IMR-90 (cell line): ENCODE data around the gene KYNU. TPM values are rescaled to one million over a fixed set of nuclear protein-coding genes. Genes with fewer than 3 reads are reported as not detected.

ENCODE experiments used
- ATAC-seq: fragments of 200-7000 bp; cut with Tn5 transposase; 2 replicates; pipeline ENCODE4 v1.9.1; 2020; ENCODE audit warnings: low read depth, mild to moderate bottlenecking, moderate library complexity
- BruUV-seq: library from RNA; stranded (reverse); fragments of 400-500 nt; replicated peaks from 2 replicates; lab custom pipeline; 2021; lab: Mats Ljungman, UMichigan
- CTCF ChIA-PET: fragments of 300-600 bp; formaldehyde crosslinking; extraction: SDS; loops from one replicate; lab custom pipeline; 2021; ENCODE audit warnings: antibody characterized with exemption; lab: Yijun Ruan, JAX
- POLR2A ChIA-PET: fragments of 300-600 bp; sonication (Branson Sonifier 250); formaldehyde crosslinking; loops from one replicate; lab custom pipeline; 2022; ENCODE audit warnings: antibody characterized with exemption; ENCODE audit not compliant: unreplicated experiment; lab: Charles Lee
- DNase-seq: peaks from one replicate; pipeline ENCODE4 v3.0.0; 2013
- H2AFZ ChIP-seq: replicated peaks from 2 replicates; pipeline ENCODE3; 2013; ENCODE audit warnings: low read length, mild to moderate bottlenecking; ENCODE audit not compliant: poor library complexity
- H2AK5ac ChIP-seq: 2 replicates; pipeline ENCODE4 v1.6.1; 2013; ENCODE audit warnings: low read depth, low read length, inconsistent platforms
- H2AK9ac ChIP-seq: replicated peaks from 2 replicates; pipeline ENCODE3; 2013; ENCODE audit warnings: mild to moderate bottlenecking, low read depth, low read length, moderate library complexity; ENCODE audit not compliant: poor library complexity
- H2BK120ac ChIP-seq: 2 replicates; pipeline ENCODE4 v1.6.1; 2013; ENCODE audit warnings: low read depth, low read length, inconsistent platforms
- H2BK15ac ChIP-seq: 3 replicates; pipeline ENCODE4 v1.6.1; 2013; ENCODE audit warnings: low read depth, low read length, inconsistent platforms
- H2BK20ac ChIP-seq: 2 replicates; pipeline ENCODE4 v1.6.1; 2013; ENCODE audit warnings: low read depth, mild to moderate bottlenecking, inconsistent platforms, low read length, moderate library complexity
- H2BK5ac ChIP-seq: 2 replicates; pipeline ENCODE4 v1.6.1; 2013; ENCODE audit warnings: mild to moderate bottlenecking, low read depth, low read length, inconsistent platforms; ENCODE audit not compliant: poor library complexity, severe bottlenecking
- H3K14ac ChIP-seq: replicated peaks from 2 replicates; pipeline ENCODE4 v1.6.1; 2013; ENCODE audit warnings: low read depth, low read length, inconsistent platforms
- H3K18ac ChIP-seq: 2 replicates; pipeline ENCODE4 v1.6.1; 2013; ENCODE audit warnings: low read depth, low read length, control low read depth
- H3K23ac ChIP-seq: 2 replicates; pipeline ENCODE4 v1.6.1; 2013; ENCODE audit warnings: low read depth, low read length, inconsistent platforms
- H3K27ac ChIP-seq: 2 replicates; pipeline ENCODE4 v1.5.1; 2013; ENCODE audit warnings: mild to moderate bottlenecking, control low read depth, low read length; ENCODE audit not compliant: insufficient read depth
- H3K27me3 ChIP-seq: 2 replicates; pipeline ENCODE4 v1.6.1; 2013; ENCODE audit warnings: low read length; ENCODE audit not compliant: control insufficient read depth, insufficient read depth
- H3K36me3 ChIP-seq: 2 replicates; pipeline ENCODE4 v1.6.1; 2013; ENCODE audit warnings: low read length, mixed read lengths; ENCODE audit not compliant: control insufficient read depth, insufficient read depth
- H3K4ac ChIP-seq: 2 replicates; pipeline ENCODE4 v1.6.1; 2013; ENCODE audit warnings: low read depth, low read length, inconsistent platforms
- H3K4me1 ChIP-seq: 2 replicates; pipeline ENCODE4 v1.6.1; 2013; ENCODE audit warnings: low read length, mixed read lengths; ENCODE audit not compliant: control insufficient read depth, insufficient read depth
- H3K4me2 ChIP-seq: 2 replicates; pipeline ENCODE4 v1.6.1; 2013; ENCODE audit warnings: low read depth, mild to moderate bottlenecking, control low read depth, low read length, moderate library complexity
- H3K4me3 ChIP-seq: 2 replicates; pipeline ENCODE4 v1.5.1; 2013; ENCODE audit warnings: low read depth, mild to moderate bottlenecking, control low read depth, low read length, moderate library complexity; ENCODE audit not compliant: insufficient read depth
- H3K56ac ChIP-seq: 2 replicates; pipeline ENCODE4 v1.6.1; 2013; ENCODE audit warnings: low read length, inconsistent platforms; ENCODE audit not compliant: insufficient read depth; ENCODE audit errors: extremely low read depth
- H3K79me1 ChIP-seq, 2 experiments: 2 replicates each; pipeline ENCODE4 v1.6.1; 2013; ENCODE audit warnings: low read length in 2 of 2, inconsistent platforms in 1 of 2, low read depth in 1 of 2
- H3K9ac ChIP-seq: 2 replicates; pipeline ENCODE4 v1.6.1; 2013; ENCODE audit warnings: low read depth, low read length, control low read depth
- H3K9me1 ChIP-seq: 2 replicates; pipeline ENCODE4 v1.6.1; 2013; ENCODE audit warnings: low read length, inconsistent platforms; ENCODE audit not compliant: insufficient read depth
- H3K9me3 ChIP-seq: 2 replicates; pipeline ENCODE4 v1.6.1; 2013; ENCODE audit warnings: low read length; ENCODE audit not compliant: control insufficient read depth, insufficient read depth
- H4K20me1 ChIP-seq: 2 replicates; pipeline ENCODE4 v1.6.1; 2013; ENCODE audit warnings: low read length, inconsistent platforms; ENCODE audit not compliant: insufficient read depth
- H4K5ac ChIP-seq: 2 replicates; pipeline ENCODE4 v1.6.1; 2013; ENCODE audit warnings: mild to moderate bottlenecking, low read depth, low read length, control low read depth
- H4K8ac ChIP-seq, 2 experiments: 2 replicates each; pipeline ENCODE4 v1.6.1; 2013; ENCODE audit warnings: low read depth in 2 of 2, low read length in 2 of 2, control low read depth in 1 of 2, inconsistent platforms in 1 of 2
- H4K91ac ChIP-seq: 2 replicates; pipeline ENCODE4 v1.6.1; 2013; ENCODE audit warnings: low read depth, low read length, inconsistent platforms; ENCODE audit not compliant: insufficient read depth
- CEBPB ChIP-seq: IDR thresholded peaks from 2 replicates; pipeline ENCODE4 v1.6.1; 2012; ENCODE audit warnings: low read depth, low read length, improper control_type of control experiment
- CHD1 ChIP-seq: IDR thresholded peaks from 2 replicates; pipeline ENCODE4 v1.6.1; 2012; ENCODE audit warnings: low read depth, low read length, improper control_type of control experiment
- FOS ChIP-seq: fragments of 150-350 bp; IDR thresholded peaks from 2 replicates; pipeline ENCODE4 v1.6.1; 2016; ENCODE audit warnings: low read depth, low read length
- MAFK ChIP-seq: IDR thresholded peaks from 2 replicates; pipeline ENCODE4 v1.6.1; 2012; ENCODE audit warnings: low read depth, low read length, improper control_type of control experiment
- RAD21 ChIP-seq: IDR thresholded peaks from 2 replicates; pipeline ENCODE4 v1.6.1; 2012; ENCODE audit warnings: low read length, improper control_type of control experiment
- RCOR1 ChIP-seq: IDR thresholded peaks from 2 replicates; pipeline ENCODE4 v1.6.1; 2012; ENCODE audit warnings: mild to moderate bottlenecking, low read length, improper control_type of control experiment; ENCODE audit not compliant: insufficient replicate concordance
- WGBS, 2 experiments: methylation state at CpG; one replicate each; pipeline versions ENCODE4 v1.1.5 to v1.1.7; 2013; ENCODE audit warnings: missing lambda C conversion rate in 2 of 2; ENCODE audit not compliant: insufficient read length in 1 of 2; ENCODE audit errors: extremely low coverage in 2 of 2; 5-methylcytosine and 5-hydroxymethylcytosine counted together
- dilution Hi-C: fragments of 300-500 bp; cut with HindIII; formaldehyde crosslinking; loops from one replicate; pipeline ENCODE4 v1.14.3; 2018; ENCODE audit warnings: low sequenced_read_pairs; ENCODE audit not compliant: unreplicated experiment
- in situ Hi-C: fragments of 300-500 bp; cut with MboI; formaldehyde crosslinking; loops from 3 replicates; pipeline ENCODE4 v1.14.3; 2019; ENCODE audit warnings: low sequenced_read_pairs, inconsistent platforms, mixed read lengths
- intact Hi-C: fragments of 100-400 bp; cut with micrococcal nuclease; formaldehyde crosslinking; loops from 2 replicates; pipeline ENCODE4 v1.10.0; 2022
- polyA plus RNA-seq, 3 experiments: library from polyadenylated mRNA; depleted of rRNA; stranded (reverse); fragments of >200 nt; gene quantifications; 2 replicates each; pipeline ENCODE4 v1.2.3, GENCODE V29; 2012; ENCODE audit warnings: low replicate concordance in 1 of 3
- total RNA-seq: library from RNA; depleted of rRNA; stranded (reverse); fragments of >200 nt; gene quantifications from 2 replicates; pipeline ENCODE4 v1.2.3, GENCODE V29; 2012

Gene KYNU
- total and polyA plus RNA-seq, 2 of the 4 experiments (the other 2 are of a cell fraction), result 0.75 to 2.9 TPM

GRCh38 chr2:142997231-142997630 is 119.8 kb downstream of the KYNU start:
- Histone ChIP-seq H3K4me2 (no peak overlapping the region), H2BK120ac (no peak overlapping the region), H3K56ac (no peak overlapping the region), H2BK15ac (no peak overlapping the region), H3K4ac (no peak overlapping the region), H2BK5ac (no peak overlapping the region), H3K4me3 (no peak overlapping the region), H3K18ac (no peak overlapping the region), H3K27ac (no peak overlapping the region), H4K20me1 (no peaks in the 10 kb centered on the region), H3K27me3 (peaks cover 4% of the 10 kb centered on the region; the same call in 1 of the 2 replicates), H4K91ac (no peak overlapping the region), H3K9me1 (no peaks in the 10 kb centered on the region), H3K4me1 (no peaks in the 10 kb centered on the region), H3K36me3 (no peaks in the 10 kb centered on the region), H3K23ac (no peak overlapping the region), H3K79me1 (no peaks in the 10 kb centered on the region), H2BK20ac (no peak overlapping the region), H4K8ac (no peak overlapping the region), H3K14ac (no peak overlapping the region), H2AFZ (no peak overlapping the region), H3K9ac (no peak overlapping the region), H2AK5ac (no peak overlapping the region), H2AK9ac (no peak overlapping the region), H4K5ac (no peak overlapping the region), H3K9me3 (no peaks in the 10 kb centered on the region)
- DNase-seq, result no peak
- in situ Hi-C loops (no loop called here), dilution Hi-C loops (no loop called here), intact Hi-C loops (no loop called here)
- no TSS peak for BruUV-seq
- peak; percentile 96 for TF ChIP-seq MAFK
- TF ChIP-seq CEBPB, result no peak
- no peak for TF ChIP-seq RAD21
- no peak for TF ChIP-seq FOS
- TF ChIP-seq RCOR1, result no peak
- TF ChIP-seq CHD1, result no peak
- WGBS, 2 experiments, result no CpG with 5 or more reads among the region's 1 CpG
- POLR2A ChIA-PET, result no interaction called here
- ATAC-seq, result no peak
- CTCF ChIA-PET, result no interaction called here
